ENCODE measurements around the gene BCL10.
"Not testable (repeated sequence)": the region's sequence is repeated elsewhere in the genome, so short reads cannot be mapped to it uniquely, and the experiment has no call there.

BCL10 gene

DNA sequence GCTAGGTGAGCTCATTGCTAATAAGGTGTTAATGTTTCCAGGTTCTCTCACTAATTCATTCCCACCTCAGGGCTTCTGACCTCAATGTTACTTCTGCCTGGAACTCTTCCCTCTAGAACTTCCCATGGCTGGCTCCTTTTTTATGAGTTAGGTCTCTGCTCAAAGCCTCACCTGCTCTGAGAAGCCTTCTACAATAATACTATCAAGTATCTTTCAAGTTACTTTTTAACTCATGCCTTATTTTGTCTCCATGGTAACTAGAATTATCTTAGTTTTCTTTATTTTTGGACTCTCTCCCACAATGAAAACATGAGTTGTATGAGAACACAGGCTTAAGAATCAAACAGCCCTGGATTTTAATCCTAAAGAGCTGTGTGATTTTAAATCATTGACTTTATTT is 13.4 kb downstream of the BCL10 start:
- no peak for DNase-seq

DNA sequence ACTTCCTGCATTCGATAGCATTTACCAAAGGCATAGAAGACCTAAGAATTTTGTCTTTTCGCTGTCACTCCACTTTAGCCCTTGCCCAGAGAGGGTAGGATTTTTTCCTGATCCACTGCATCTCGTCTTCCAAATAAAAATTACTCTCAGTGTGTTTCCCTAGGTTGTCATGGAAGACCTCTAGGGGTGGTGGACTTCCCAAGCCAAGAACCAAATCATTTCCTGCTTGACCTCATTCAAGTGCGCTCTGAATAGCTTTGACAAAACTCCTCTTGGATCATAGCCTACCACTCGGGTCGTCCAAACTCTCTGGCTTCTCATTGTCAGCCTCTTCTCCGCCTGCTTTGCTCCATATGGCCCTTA is 16.5 kb downstream of the BCL10 start:
- no peak for DNase-seq

DNA sequence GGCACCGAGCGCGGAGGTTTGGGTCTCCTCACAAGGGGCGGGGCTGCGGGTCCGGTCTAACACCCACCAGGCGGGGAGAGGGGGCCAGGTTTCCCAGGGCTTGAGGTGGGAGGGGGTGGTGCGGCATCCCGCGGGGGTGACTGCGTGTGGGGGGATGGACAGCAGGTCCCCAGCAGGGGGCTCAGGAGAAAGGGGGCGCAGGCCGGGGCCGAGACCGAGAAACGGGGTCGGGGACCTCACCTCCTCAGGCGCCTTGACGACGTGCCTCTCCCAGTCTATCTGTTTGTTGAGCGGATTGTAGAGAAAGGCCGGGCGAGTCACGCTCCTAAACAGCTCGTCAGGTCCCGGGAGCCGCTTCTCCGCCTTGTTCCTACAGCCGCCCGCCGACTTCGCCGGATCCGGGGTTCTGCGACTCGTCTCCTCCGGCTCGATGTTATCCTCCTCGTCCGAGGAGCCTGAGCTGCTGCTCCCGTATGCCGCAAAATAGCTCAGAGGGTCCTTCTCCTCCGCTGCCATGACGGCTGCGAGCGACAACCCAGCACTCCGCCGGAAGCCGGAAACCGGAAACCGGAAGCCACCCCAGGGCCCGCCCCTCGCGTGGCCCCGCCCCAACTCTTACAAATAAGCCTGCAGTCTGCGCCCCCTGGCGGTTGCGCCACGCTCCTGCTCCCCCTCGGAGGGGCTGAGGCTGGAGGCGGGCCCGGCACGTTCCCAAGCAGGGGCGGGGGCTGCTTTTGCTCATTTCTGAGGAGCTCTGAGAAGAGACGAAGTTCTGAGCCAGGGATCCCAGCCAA is 17.1 kb downstream of the BCL10 start, which contains the start of gene C1orf52:
Gene C1orf52, minus strand, starts transcription at position 545 of the 794 bp plus-strand sequence. Its CDS starts 29 bp downstream, at position 516.
- peak; percentile 77 to 96 for DNase-seq

DNA sequence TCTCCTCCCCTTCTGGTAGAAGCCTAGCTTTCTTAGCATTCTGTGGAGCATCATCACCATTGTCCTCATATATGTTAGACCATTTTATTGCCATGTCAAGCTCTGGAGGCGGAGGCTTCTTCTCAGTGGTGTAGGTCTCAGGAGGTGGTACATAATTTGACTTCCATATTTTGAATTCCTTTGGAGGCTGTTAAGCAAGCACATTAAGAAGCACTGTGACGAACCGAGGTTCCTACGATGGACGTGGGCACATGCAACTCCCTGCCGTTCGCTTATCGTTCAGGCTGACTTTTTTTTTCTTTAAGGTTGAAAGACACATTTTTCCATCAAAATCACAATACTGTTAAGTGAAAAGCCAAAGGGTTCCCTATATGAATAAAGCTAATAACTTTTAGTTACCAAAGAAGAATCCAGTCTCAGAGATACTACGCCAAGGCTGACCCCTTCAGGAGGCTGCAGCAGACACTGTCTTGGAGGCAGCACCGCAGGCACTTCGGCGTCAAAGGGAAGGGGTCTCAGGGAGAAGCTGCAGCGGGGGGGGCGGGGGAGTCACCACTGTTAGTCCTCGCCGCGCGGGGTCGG is 17.8 kb downstream of the BCL10 start:
- DNase-seq: peak in 1 of 2 experiments; percentile 23

DNA sequence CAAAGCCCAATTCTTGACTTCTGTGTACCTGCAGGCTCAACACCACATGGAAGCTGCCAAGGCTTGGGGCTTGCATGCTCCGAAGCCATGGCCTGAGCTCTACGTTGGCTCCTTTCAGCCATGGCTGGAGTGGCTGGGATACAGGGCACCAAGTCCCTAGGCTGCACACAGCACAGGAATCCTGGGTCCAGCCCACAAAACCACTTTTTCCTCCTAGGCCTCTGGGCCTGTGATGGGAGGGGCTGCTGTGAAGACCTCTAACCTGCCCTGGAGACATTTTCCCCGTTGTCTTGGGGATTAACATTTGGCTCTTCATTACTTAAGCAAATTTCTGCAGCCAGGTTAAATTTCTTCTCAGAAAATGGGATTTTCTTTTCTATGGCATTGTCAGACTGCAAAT is 27.4 kb downstream of the BCL10 start:
- DNase-seq: not testable (repeated sequence)

DNA sequence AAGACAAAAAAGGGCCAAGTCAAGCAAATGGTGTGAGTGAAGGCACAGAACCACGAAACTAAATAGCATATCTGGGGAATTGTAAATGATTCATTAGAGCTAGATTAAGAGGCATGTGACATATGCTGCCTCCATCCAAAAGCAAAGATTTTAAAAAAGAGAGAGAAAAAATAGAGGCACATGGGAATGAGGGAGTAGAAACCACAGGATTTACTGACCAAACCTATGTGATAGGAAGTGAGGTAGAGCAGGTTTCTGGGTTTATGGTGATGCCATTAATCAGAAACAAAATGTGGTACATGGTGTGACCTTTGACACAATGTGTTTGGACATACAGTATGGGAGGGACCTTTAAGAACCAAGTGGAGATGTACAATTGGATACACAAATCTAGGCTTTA is 30.5 kb downstream of the BCL10 start:
- DNase-seq: no peak

DNA sequence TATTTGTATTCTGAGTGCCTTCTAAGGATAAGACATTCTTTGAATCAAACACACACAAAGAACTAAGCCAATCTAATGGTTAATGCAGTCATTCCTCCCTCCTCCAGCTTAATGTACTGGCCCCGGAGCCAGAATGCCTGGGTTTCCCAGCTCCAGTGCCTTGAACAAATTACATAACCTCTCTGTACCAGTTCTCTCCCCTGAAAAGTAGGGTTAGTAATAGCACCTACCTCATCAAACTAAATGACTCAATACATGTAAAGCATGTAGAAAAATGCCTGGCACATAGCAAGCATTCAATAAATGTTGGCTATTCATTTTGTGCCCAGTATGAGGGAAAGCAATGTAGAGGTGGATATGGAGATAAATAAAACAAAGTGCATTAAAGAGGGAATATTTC is 31.0 kb downstream of the BCL10 start:
- no peak for DNase-seq

DNA sequence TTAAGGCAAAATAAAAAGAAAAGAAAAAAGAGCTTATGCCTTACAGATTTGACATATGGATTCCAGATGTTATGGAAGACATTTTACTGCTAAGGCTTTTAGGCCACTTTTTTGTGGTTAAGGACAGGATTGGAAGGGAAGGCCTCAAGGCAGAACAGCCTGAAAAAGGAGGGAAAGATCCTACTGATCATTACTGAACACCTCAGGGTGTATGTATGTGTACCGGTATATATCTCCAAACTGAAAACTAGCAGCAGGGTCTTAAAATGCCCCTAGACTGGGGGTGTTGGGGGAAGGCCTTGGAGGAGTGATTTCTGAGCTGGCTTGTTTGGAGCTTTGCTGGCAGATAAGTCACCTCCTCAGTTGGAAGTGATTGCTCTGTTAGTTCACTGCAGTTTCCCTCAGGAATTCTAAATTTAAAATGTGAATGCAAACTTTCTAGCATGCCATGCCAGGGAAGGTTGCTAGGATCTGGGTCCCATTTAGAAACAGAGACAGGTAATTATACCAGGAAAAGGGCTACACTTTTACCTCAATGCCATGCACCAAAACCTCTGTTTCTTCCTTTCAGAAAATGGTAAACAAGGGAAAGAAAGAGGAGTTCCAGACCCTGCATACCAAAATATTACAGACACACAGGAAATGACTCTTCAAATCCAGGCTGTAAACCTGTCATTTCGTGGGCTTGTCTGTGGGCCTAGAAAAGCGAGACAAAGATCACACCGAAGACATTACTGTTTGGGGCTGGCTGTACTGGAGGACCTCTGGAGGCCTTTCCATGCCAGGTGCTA is 32.0 kb downstream of the BCL10 start:
- no peak for DNase-seq

DNA sequence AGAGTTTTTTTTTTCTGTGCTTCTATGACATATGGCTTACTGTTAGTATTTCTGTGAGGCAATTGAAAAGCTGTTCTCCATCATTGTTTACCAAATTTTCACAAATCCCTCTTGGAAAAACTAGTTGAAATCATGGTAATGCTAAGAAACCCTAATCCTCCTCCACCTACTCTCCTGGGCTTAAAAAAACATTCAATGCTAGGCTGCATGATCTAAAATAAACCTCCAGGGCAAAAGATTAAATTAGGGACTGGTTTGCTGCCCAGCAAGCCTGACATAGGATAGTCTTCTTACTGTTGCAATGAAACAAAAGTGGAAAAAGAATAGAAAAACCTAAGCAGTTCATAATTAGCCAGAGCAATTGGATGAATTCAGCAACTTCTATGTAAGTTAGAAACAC is 33.1 kb downstream of the BCL10 start:
- DNase-seq: no peak

DNA sequence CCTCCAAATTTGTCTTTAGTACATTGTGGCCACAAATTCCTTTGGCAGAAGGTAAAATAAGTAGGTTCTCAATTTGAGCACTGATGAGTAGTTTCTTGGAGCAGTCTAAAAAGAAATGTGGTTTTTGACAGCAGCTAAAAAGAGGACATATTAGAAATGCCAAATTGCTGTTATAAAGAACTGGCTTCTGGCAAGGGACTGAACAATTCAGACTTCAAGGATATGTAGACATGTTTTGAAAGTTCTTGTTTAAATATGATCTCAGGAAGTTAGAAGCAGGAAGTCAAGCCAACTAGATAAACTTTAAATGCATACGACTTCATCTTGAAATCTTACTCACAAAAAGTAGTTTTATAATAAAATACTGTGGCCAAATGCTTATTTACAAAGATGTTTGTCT is 35.8 kb downstream of the BCL10 start:
- DNase-seq: no peak

DNA sequence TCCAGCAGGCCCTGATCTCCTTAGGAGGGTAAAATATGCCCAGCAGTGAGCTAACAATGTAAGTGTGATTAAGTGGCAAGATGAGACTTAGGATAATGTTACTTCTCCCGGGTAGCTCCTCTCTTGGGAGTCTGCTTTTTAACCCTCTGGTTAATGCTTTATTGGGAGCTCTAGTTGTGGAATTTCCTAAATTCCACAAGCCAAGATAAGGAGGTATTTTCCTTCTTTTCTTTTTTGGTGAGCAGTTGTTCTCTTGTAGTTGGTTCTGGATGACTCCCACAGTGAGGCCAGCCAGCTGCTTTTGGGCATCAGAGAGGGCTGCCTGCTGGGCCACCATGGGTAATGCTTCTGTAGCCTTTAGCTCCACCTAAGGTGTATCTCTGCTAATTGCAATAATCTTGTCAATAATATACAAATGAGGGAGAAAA is 36.2 kb downstream of the BCL10 start:
- peak in 1 of 2 experiments; percentile 16 for DNase-seq

DNA sequence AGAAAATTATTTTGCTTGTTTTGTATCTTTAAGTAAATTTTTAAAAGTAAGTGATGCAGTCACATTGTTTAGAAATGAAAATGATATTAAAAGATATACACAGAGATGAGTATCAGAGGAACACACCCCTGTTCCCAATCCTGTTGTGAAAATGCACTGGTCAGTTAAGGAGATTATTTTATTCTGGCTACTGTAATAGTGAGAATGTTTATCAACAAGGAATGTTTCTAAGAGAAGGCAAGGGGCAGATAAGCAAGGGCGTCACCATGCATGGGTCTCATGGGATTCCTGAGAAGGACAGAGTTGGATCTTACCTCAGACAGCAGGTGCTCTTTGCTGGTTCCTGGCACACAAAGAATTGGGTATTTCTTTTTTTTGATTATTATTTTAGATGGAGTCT is 38.8 kb downstream of the BCL10 start:
- no peak for DNase-seq

DNA sequence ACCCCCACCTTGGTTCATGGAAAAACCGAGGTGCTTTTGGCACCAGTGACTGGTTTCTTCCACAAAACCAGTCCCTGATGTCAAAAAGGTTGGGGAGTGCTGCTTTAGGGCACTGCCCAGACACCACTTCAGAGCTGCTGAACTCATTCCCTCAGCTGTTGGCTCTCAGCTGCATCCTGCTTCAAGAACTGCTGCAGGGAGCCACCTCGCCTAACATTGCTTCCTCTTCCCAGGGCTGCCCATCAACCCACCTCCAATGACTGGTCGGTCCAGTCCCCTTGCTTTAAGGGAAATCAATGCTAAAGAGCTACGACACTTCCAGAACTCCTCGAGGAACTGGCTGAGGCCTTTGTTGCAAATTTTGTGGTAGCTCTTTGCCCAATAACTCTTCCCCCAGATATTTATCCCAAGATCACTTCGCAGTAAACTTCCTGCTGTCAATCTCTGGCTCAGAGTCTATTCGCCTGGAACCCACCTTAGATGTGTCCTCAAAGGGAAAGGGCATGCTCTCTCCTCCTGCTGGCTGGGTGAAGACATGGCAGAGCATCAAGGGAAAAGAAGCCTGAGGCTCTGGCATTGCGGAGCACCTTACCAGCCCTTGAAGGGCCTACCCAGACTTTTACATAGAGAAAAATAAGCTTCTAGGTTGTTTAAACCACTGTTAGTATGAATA is 46.0 kb downstream of the BCL10 start:
- peak in 1 of 2 experiments; percentile 2 for DNase-seq

DNA sequence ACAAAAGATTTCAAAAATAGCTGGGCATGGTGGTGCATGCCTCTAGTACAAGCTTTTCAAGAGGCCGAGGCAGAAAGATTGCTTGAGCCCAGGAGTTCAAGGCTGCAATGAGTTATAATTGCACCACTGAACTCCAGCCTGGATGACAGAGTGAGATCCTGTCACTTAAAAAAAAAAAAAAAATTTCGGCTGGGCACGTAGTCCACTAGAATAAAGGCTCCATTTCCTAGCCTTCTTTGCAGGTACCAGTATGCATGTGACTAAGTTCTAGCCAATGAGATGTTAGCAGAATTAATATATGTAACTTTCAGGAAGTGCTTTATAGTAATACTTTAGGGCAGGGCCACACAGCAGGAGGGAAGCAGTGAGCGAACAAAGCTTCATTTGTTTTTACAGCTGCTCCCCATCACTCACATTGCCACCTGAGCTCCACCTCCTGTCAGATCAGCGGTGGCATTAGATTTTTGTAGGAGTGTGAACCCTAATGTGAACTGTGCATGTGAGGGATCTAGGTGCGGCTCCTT is 46.8 kb downstream of the BCL10 start:
- DNase-seq: peak; percentile 1 to 7

DNA sequence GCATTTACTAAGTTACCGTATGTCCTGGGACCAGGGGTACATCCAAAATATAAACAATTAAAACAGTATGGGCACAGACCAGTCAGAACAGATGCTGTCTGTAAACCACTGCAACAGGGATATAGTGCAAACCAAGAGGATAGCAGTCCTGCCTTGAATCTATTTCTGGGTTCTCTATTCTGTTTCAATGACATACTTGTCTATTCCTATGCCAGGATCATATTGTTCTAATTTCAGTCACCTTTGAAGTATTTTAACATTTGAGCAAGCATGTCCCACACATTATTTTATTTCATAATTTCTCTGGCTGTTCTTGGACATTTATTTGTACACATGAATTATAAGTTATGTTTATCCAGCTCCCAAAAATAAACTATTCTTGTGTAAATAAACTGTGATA is 47.5 kb downstream of the BCL10 start:
- no peak for DNase-seq

DNA sequence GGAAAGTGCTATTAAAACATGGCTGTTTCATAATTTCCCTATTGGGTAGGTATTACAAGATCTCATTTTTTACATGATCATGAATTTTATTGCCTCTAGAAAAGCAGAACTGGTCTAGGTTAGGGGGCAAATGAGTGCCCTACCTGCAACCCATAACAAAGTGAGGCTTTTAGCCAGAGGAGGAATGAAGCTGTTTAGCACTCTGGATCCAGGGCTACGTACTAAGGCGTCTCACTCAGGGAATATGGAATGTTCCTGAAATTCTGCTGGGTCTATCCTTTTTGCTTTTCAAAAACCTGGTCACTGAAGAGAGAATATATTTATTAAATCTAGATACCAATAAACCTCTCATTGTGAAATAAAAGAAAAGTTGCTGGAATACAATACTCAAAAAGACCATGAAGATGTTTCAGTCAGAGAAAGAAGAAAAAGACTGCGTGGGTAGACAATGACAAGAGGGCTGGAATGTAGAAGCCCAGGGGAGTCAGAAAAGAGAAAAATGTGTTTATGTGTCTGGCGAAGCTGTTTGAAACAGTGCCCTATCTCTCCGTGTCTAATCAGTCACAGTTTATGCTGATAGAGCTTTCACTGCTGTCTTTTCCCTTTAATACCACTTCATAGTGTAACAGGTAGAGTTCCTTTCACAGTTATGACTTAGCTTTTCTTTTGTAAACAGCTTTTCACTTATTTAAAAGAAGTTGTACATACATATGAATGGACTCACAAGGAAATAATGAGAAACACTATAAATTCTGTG is 50.6 kb downstream of the BCL10 start:
- no peak for DNase-seq

DNA sequence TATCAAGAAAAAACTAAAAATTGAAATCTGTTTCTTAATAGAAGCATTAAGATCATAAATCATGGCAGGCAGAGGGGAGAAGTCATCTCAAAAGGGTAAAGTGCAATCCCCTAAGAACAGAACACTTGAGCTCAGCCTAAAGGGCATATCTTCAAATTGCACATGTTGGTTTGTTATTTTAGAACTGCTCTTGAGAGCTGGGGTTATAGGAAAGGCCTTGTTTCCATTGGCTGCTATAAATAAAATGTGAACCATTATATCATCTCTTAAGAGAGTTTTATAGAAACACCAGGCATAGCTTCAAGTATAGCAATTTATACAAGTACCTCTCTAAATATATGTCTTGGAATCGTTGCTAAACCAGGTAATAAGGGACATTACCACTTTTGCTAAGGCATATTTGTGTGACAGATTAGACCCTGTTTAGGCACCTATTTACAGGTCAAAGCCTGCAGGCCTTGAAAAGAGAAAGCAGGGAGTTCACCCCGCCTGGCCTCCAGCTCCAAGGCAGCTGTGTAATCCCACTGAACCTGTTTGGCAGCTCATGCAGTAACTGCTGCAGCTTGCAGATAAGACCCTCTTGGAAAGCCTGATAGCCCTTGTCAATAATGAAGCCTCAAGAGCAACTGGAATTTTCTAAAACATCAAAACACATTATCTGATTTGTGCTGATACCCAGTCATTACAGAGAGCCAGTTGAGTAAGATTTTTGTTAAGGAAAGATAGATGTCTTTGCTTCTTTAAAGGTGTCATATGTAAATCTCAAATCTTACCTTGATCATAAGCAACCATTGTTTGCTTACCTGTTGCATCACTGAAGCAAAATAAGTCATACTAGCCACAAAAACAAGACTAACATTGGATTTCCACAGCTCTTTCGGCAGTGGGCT is 51.5 kb downstream of the BCL10 start:
- DNase-seq: peak; percentile 73 to 86

DNA sequence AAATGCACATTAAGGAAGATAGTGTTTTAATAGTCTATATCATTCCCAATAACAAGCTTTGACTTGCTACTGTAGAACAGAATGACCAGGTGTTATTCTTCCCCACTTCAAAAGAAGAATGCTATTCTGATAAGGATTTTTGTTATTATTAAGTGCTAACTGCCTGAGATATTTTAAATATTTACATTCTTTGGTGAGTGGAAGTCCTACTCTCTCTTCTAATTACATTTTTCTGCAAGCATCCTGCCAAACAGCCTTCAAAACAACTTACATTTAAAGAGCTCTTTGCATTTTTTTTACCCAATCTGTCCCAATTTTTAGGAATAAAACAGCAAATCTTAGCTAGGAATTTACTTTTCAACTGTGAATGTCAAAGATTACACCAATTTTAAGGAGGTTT is 52.1 kb downstream of the BCL10 start:
- DNase-seq: no peak

DNA sequence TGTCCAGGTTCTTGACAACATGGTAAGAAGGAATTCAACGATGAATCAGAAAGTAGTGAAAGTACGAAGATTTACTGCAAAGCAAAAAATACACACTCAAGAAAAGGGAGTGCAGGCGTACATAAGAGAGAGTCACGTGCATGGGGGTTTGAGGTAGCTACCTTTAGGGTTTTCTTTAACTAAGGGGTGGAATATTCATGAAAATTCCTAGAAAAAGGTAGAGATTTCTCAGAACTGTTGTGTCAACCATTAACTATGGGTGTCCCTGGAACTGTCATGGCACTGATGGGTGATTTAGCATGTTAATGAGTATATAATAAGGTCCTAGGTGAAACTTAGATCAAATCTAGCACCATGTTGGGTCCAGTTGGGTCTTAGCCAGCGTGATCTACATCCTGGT is 53.1 kb downstream of the BCL10 start:
- DNase-seq: no peak

DNA sequence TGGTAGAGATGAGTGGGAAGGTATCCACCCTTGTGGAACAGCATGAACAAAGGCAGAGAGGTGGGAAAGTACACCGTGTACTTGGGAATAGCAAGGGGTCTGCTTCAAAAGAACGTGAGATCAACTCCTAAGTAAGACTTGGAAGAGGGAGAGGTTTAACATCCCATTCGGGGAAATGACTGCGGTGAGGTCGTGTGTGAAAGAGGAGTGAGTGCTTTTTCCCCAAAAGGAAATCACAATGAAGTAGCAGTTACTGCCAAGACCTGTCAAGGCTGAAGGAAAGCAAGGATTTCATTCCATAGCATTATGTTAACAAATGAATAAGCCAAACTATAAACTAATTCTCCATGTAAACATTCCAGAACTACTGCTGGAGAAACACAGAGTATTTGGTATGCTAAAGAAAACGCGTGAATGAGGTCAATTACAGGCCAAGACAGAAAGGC is 55.7 kb downstream of the BCL10 start:
- no peak for DNase-seq

All from NCI-H526 (cell line).